Gastroesophageal sphincter (tissue), 4 donors: Measurements from ENCODE around the gene P2RY14. TPM values are rescaled to one million over a fixed set of nuclear protein-coding genes. Genes with fewer than 3 reads are reported as not detected.
A peak's percentile ranks its signal among the peaks of the same experiment; 100 is the strongest.

ENCODE experiments used
- ATAC-seq: fragments of 150-250 bp; one replicate; pipeline ENCODE4 v1.9.1; 2016; ENCODE audit warnings: mild to moderate bottlenecking, moderate library complexity
- H3K27ac ChIP-seq, 4 donors: fragments of 200-600 bp; sonication (generic) in 3 of 4; 1 replicate in 3 of 4; 2 replicates in 1 of 4; pipeline ENCODE4 v1.5.1; 2016 to 2019
- H3K27me3 ChIP-seq: fragments of 200-600 bp; sonication (generic); one replicate; pipeline ENCODE4 v1.5.1; 2019
- H3K36me3 ChIP-seq, 2 donors: fragments of 200-600 bp; sonication (generic); one replicate each; pipeline ENCODE4 v1.5.1; 2019; ENCODE audit warnings: control low read depth in 1 of 2
- H3K4me1 ChIP-seq, 3 donors: fragments of 200-600 bp; sonication (generic); 1 replicate in 2 of 3; 2 replicates in 1 of 3; pipeline ENCODE4 v1.5.1; 2016 to 2019; ENCODE audit warnings: control low read depth in 2 of 3
- H3K4me3 ChIP-seq, 2 donors: fragments of 200-600 bp; sonication (generic); one replicate each; pipeline ENCODE4 v1.5.1; 2019; ENCODE audit warnings: mild to moderate bottlenecking in 1 of 2, moderate library complexity in 1 of 2
- H3K9me3 ChIP-seq, 3 donors: fragments of 200-600 bp; sonication (generic); one replicate each; pipeline ENCODE4 v1.5.1; 2017 to 2019; ENCODE audit warnings: control low read depth in 2 of 3
- EP300 ChIP-seq: sonication (generic); formaldehyde crosslinking; IDR thresholded peaks from one replicate; pipeline ENCODE4 v1.6.1; 2017; ENCODE audit warnings: antibody characterized with exemption, mild to moderate bottlenecking
- POLR2A ChIP-seq, 2 donors: fragments of 450-650 bp; IDR thresholded peaks; one replicate each; pipeline ENCODE4 v1.6.1; 2017; ENCODE audit warnings: antibody characterized with exemption in 2 of 2, mild to moderate bottlenecking in 2 of 2, moderate library complexity in 1 of 2
- POLR2AphosphoS5 ChIP-seq: sonication (generic); formaldehyde crosslinking; IDR thresholded peaks from one replicate; pipeline ENCODE4 v1.6.1; 2017; ENCODE audit warnings: antibody characterized with exemption
- WGBS, 2 donors: methylation state at CpG; one replicate each; pipeline ENCODE4 v1.1.5; 2018; ENCODE audit warnings: low coverage in 1 of 2; 5-methylcytosine and 5-hydroxymethylcytosine counted together
- total RNA-seq, 4 donors: library from RNA; depleted of rRNA; stranded (reverse); fragments of >200 nt; gene quantifications; one replicate each; pipeline ENCODE4 v1.1.0, GENCODE V29; 2016
- TF ChIP-seq, protein P1 (sequence below), 4 experiments: fragments of 200-600 bp in 2 of 4; fragments of 450-650 bp in 2 of 4; sonication (generic) in 1 of 4; IDR thresholded peaks; one replicate each; pipeline ENCODE4 v1.5.1; 2017 to 2019; ENCODE audit warnings: antibody characterized with exemption in 4 of 4, mild to moderate bottlenecking in 2 of 4, moderate library complexity in 2 of 4

P2RY14 gene
- total RNA-seq, 4 donors from 2014 or later = 1.8 to 90.5 (median 16.2) TPM

DNA sequence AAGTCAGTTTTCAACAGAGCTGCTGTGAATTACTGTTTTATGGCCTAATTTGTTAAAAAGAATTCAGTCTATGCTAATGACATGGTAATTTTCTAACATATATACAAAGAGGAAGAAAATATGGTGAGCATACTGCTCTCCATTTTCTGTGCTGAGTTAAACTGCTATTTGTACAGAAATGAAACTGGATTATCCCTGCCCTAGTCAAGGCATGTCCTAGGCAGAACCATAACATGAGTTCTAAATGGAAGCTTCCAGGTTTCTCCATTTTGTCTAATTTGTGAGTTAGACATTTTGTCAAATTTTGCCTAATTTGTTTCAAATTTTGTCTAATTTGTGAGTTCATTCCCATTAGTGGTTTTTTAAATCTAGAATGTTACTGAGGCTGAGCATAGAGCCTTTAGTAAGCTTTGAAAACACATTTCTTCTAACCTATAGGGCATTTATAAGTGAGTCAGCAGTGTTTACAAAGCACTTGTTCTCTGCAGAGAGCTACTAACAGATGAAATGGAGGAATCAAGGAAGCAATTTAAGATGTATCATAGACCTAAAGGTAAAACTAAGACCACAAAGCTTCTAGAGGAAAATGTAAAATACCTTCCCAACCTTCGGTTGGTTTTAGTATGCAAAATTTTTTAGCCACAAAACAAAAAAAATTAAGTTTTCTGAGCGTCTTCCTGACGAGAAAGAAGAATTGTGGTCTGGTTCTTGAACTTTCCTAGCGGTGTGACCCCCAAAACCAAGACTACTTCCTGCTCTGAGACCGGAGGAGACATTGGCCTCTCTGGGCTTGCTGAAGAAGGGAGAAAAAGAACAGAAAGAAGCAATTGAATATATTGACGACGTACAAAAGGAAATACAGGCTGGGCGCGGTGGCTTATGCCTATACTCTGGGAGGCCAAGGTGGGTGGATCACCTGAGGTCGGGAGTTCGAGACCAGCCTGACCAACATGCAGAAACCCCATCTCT, 9.8 kb downstream of the P2RY14 start:
- TF ChIP-seq EP300 = no peak
- TF ChIP-seq POLR2A (IDR thresholded peaks at IDR 0.05) = no peak
- TF ChIP-seq, protein P1, sequence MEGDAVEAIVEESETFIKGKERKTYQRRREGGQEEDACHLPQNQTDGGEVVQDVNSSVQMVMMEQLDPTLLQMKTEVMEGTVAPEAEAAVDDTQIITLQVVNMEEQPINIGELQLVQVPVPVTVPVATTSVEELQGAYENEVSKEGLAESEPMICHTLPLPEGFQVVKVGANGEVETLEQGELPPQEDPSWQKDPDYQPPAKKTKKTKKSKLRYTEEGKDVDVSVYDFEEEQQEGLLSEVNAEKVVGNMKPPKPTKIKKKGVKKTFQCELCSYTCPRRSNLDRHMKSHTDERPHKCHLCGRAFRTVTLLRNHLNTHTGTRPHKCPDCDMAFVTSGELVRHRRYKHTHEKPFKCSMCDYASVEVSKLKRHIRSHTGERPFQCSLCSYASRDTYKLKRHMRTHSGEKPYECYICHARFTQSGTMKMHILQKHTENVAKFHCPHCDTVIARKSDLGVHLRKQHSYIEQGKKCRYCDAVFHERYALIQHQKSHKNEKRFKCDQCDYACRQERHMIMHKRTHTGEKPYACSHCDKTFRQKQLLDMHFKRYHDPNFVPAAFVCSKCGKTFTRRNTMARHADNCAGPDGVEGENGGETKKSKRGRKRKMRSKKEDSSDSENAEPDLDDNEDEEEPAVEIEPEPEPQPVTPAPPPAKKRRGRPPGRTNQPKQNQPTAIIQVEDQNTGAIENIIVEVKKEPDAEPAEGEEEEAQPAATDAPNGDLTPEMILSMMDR (IDR thresholded peaks at IDR 0.05) = no peak
- no peak for TF ChIP-seq POLR2AphosphoS5
- H3K27ac ChIP-seq = peak overlapping the region; percentile 58 to 88 (median 80)
- WGBS, 2 donors = 92% methylated on average over 8 to 10 of the region's 11 CpGs
- H3K9me3 ChIP-seq = no peaks in the 10 kb centered on the region
- H3K4me1 ChIP-seq = peaks cover 0 to 56% (median 12%) of the 10 kb centered on the region in 3 donors
- H3K27me3 ChIP-seq = no peaks in the 10 kb centered on the region
- H3K36me3 ChIP-seq = no peaks in the 10 kb centered on the region
- ATAC-seq = no peak
- no peak overlapping the region for H3K4me3 ChIP-seq

DNA sequence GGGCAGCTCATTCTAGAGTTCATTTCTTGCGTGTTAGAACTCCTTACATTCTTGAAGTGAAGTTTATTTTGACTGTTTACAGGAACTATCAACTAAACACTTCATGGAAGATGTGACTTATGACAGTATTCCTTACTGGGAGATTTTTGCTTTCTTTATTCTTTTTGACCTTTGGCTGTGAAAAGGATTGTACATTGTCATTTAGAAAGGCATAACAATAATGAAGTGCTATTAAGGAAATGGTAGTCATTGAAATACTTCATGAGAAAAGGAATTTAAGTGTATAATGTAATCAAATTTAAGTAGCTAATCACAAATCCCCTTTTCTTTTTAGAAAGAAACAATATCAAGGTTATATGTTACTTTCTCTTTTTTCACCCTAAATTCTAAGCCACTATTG, 11.3 kb downstream of the P2RY14 start:
- H3K27ac ChIP-seq = peak overlapping the region; percentile 79 to 88 (median 83)
- TF ChIP-seq, protein P1 (IDR thresholded peaks at IDR 0.05) = no peak
- no peak for TF ChIP-seq POLR2A (IDR thresholded peaks at IDR 0.05)
- no peak for TF ChIP-seq POLR2AphosphoS5
- no peak for TF ChIP-seq EP300
- ATAC-seq = no peak
- WGBS, 2 donors = 64 to 65% methylated on average over 1 of the region's 1 CpG
- no peaks in the 10 kb centered on the region for H3K27me3 ChIP-seq
- H3K4me3 ChIP-seq = no peak overlapping the region
- H3K36me3 ChIP-seq = no peaks in the 10 kb centered on the region
- H3K9me3 ChIP-seq = no peaks in the 10 kb centered on the region
- peaks cover 0 to 64% (median 12%) of the 10 kb centered on the region in 3 donors for H3K4me1 ChIP-seq

DNA sequence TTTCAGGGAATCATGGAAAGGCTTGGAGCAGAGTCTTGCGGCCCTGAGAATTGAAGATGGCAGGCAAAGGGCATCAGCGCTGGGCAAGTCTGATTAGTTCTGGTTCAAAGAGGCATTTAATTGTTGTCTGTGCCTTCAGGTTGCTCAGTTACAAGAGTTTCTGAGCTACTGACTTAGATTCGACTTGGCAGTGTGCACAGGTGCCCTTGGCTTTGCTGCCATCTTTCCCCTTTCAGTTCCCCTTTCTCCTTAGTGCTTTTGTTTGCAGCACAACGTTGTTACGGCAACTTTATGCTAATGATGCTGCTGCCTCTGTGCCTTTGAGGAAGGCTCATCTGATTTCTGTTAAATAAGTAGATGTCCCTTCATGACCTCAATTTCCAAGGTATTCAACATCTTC, 12.5 kb downstream of the P2RY14 start:
- H3K4me3 ChIP-seq = no peak overlapping the region
- peak; percentile 26 for ATAC-seq
- H3K36me3 ChIP-seq = no peaks in the 10 kb centered on the region
- peaks cover 0 to 66% (median 12%) of the 10 kb centered on the region in 3 donors for H3K4me1 ChIP-seq
- H3K9me3 ChIP-seq = no peaks in the 10 kb centered on the region
- WGBS, 2 donors = 44 to 59% methylated on average over 3 to 4 of the region's 5 CpGs
- H3K27me3 ChIP-seq = no peaks in the 10 kb centered on the region
- peak; percentile 6 for TF ChIP-seq POLR2AphosphoS5
- TF ChIP-seq, protein P1 (IDR thresholded peaks at IDR 0.05) = no peak
- peak overlapping the region; percentile 79 to 88 (median 83) for H3K27ac ChIP-seq

DNA sequence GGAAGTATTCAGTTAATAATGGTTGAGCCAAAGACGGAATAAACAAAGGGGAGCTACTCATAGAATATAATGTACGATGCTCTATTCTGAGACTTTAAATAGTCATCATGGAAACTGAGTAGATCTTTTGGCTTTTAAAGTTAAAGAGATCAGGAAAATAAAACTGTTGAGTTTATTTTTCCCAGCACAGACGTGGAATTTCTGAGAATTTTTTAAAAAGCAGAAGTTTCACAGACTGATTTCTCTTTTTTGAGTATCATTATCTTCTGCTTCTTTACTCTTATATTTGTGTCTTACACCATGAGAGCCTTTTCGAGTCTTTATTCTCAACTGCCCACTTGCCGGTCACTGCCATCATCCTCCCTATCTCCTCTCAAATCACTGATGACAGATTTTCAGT, 13.2 kb downstream of the P2RY14 start:
- peak overlapping the region; percentile 79 to 88 (median 83) for H3K27ac ChIP-seq
- no peak for TF ChIP-seq EP300
- no peak for TF ChIP-seq POLR2A (IDR thresholded peaks at IDR 0.05)
- TF ChIP-seq, protein P1 (IDR thresholded peaks at IDR 0.05) = no peak
- no peak for TF ChIP-seq POLR2AphosphoS5

More for the DNA sequence above, 13.2 kb downstream of the P2RY14 start:
- ATAC-seq = no peak
- WGBS, 2 donors = 57 to 65% methylated on average over 5 of the region's 5 CpGs
- no peaks in the 10 kb centered on the region for H3K36me3 ChIP-seq
- no peaks in the 10 kb centered on the region for H3K9me3 ChIP-seq
- H3K4me1 ChIP-seq = peaks cover 0 to 68% (median 12%) of the 10 kb centered on the region in 3 donors
- no peaks in the 10 kb centered on the region for H3K27me3 ChIP-seq
- no peak overlapping the region for H3K4me3 ChIP-seq
